ENCODE data around the gene ARHGAP6. TPM values are rescaled to one million over a fixed set of nuclear protein-coding genes. Genes with fewer than 3 reads are reported as not detected.

ARHGAP6 gene
- total RNA-seq, 1 donor from 2014 or later = 1.2 TPM

DNA sequence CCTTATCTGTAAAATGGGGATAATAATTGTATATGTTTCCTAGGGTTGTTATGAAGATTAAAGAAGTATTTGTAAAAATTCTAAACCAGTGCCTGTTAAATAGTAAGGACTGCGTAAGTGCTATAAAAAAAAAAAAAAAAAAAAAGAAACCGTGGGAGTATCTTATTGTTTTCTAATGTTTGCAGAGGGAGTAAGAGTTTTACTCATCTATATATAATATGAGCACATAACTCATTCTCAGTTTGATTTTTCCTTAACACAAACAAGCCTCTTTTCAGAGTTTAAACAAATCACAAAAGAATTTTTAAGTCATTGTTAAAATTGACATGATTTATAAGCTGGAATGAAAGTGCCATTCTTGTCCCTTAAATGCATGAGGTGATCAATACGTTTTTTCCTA, 267.6 kb downstream of the ARHGAP6 start:
- Histone ChIP-seq H3K79me2 (ENCODE audit: low read depth) (no peaks in the 10 kb centered on the region), H2AFZ (replicated peaks) (no peak overlapping the region), H3F3A (ENCODE audit: low read depth) (no peaks in the 10 kb centered on the region), H4K20me1 (ENCODE audit: low read depth) (no peaks in the 10 kb centered on the region), H3K9me3 (ENCODE audit: low read depth) (no peaks in the 10 kb centered on the region), H3K4me2 (no peak overlapping the region), H3K4me3 (no peak overlapping the region), H3K27ac (no peak overlapping the region), H3K27me3 (no peaks in the 10 kb centered on the region), H3K4me1 (no peaks in the 10 kb centered on the region), H3K36me3 (no peaks in the 10 kb centered on the region), H3K9ac (no peak overlapping the region)
- TF ChIP-seq EZH2phosphoT487 (IDR thresholded peaks at IDR 0.05) = no peak
- TF ChIP-seq, protein P1, sequence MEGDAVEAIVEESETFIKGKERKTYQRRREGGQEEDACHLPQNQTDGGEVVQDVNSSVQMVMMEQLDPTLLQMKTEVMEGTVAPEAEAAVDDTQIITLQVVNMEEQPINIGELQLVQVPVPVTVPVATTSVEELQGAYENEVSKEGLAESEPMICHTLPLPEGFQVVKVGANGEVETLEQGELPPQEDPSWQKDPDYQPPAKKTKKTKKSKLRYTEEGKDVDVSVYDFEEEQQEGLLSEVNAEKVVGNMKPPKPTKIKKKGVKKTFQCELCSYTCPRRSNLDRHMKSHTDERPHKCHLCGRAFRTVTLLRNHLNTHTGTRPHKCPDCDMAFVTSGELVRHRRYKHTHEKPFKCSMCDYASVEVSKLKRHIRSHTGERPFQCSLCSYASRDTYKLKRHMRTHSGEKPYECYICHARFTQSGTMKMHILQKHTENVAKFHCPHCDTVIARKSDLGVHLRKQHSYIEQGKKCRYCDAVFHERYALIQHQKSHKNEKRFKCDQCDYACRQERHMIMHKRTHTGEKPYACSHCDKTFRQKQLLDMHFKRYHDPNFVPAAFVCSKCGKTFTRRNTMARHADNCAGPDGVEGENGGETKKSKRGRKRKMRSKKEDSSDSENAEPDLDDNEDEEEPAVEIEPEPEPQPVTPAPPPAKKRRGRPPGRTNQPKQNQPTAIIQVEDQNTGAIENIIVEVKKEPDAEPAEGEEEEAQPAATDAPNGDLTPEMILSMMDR (IDR thresholded peaks at IDR 0.05) = no peak
- no peak for TF ChIP-seq EZH2 (IDR thresholded peaks at IDR 0.05)
- Mint-ChIP-seq H3K4me1 (no peaks in the 10 kb centered on the region), H3K36me3 (no peaks in the 10 kb centered on the region), H3K27ac (no peak overlapping the region), H3K9me3 (no peaks in the 10 kb centered on the region), H3K4me3 (no peak overlapping the region), H3K27me3 (ENCODE audit: insufficient read depth, low read depth) (no peaks in the 10 kb centered on the region)
- no peak for DNase-seq (ENCODE audit: low spot score)

DNA sequence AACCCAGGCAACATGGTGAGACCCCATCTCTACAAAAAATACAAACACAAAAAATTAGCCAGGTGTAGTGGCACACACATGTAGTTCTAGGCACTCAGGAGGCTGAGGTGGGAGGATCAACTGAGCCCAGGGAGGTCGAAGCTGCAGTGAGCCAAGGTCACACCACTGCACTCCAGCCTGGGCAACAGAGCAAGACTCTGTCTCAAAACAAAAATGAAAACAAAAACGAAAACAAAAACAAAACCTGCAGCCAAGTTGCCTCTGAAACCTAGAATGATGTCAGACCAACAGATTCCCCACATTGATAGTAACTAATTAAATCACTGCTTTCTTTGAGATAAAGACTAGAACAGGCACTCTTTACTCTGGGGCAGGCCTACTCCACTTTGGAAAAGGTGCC, 268.0 kb downstream of the ARHGAP6 start:
- no peaks in the 10 kb centered on the region for H3K4me1 Mint-ChIP-seq
- H3K27me3 Mint-ChIP-seq (ENCODE audit: insufficient read depth, low read depth) = no peaks in the 10 kb centered on the region
- H3K4me1 ChIP-seq = no peaks in the 10 kb centered on the region
- no peaks in the 10 kb centered on the region for H3K27me3 ChIP-seq
- H3K36me3 ChIP-seq = no peaks in the 10 kb centered on the region
- no peaks in the 10 kb centered on the region for H3K79me2 ChIP-seq (ENCODE audit: low read depth)
- no peak overlapping the region for H3K4me3 ChIP-seq
- H3K4me3 Mint-ChIP-seq = no peak overlapping the region
- H3K9me3 Mint-ChIP-seq = no peaks in the 10 kb centered on the region
- no peaks in the 10 kb centered on the region for H4K20me1 ChIP-seq (ENCODE audit: low read depth)
- H3K36me3 Mint-ChIP-seq = no peaks in the 10 kb centered on the region
- no peaks in the 10 kb centered on the region for H3K9me3 ChIP-seq (ENCODE audit: low read depth)
- no peaks in the 10 kb centered on the region for H3F3A ChIP-seq (ENCODE audit: low read depth)
- no peak for DNase-seq (ENCODE audit: low spot score)
- TF ChIP-seq EZH2phosphoT487 (IDR thresholded peaks at IDR 0.05) (no peak), EZH2 (IDR thresholded peaks at IDR 0.05) (no peak)
- TF ChIP-seq, protein P1 (IDR thresholded peaks at IDR 0.05) = no peak
- H3K4me2 ChIP-seq = no peak overlapping the region
- no peak overlapping the region for H2AFZ ChIP-seq (replicated peaks)
- H3K27ac Mint-ChIP-seq = no peak overlapping the region
- H3K9ac ChIP-seq = no peak overlapping the region
- H3K27ac ChIP-seq = no peak overlapping the region

DNA sequence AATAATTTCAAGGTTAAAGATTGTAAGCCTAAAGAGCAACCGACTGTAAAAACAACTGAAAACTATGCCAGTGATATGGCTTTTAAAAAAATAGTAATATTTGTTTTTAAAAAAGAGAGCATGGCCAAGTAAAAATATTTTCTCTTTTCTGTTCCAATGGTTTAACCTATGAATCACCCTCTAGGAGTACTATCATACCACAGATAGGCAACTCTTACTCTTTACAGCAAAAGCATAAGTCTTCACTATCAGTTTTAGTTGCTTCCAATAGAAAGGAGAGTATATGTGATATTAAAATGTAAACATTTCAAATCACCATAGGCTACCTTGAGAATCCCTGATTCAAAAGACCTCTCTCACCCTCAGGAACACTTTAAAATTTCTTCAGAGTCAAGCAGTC, 269.9 kb downstream of the ARHGAP6 start:
- H3K36me3 Mint-ChIP-seq = no peaks in the 10 kb centered on the region

More for the DNA sequence above, 269.9 kb downstream of the ARHGAP6 start:
- Mint-ChIP-seq H3K4me3 (no peak overlapping the region), H3K4me1 (no peaks in the 10 kb centered on the region), H3K27ac (no peak overlapping the region), H3K9me3 (no peaks in the 10 kb centered on the region), H3K27me3 (ENCODE audit: insufficient read depth, low read depth) (no peaks in the 10 kb centered on the region)
- H3K9me3 ChIP-seq (ENCODE audit: low read depth) = no peaks in the 10 kb centered on the region
- no peaks in the 10 kb centered on the region for H3K27me3 ChIP-seq
- no peaks in the 10 kb centered on the region for H3K36me3 ChIP-seq
- H3K27ac ChIP-seq = no peak overlapping the region
- H3K4me3 ChIP-seq = no peak overlapping the region
- TF ChIP-seq, protein P1 (IDR thresholded peaks at IDR 0.05) = no peak
- TF ChIP-seq EZH2 (IDR thresholded peaks at IDR 0.05) (no peak), EZH2phosphoT487 (IDR thresholded peaks at IDR 0.05) (no peak)
- no peak overlapping the region for H2AFZ ChIP-seq (replicated peaks)
- no peak overlapping the region for H3K9ac ChIP-seq
- no peaks in the 10 kb centered on the region for H3K4me1 ChIP-seq
- no peak for DNase-seq (ENCODE audit: low spot score)
- no peaks in the 10 kb centered on the region for H3F3A ChIP-seq (ENCODE audit: low read depth)
- no peaks in the 10 kb centered on the region for H4K20me1 ChIP-seq (ENCODE audit: low read depth)
- H3K79me2 ChIP-seq (ENCODE audit: low read depth) = no peaks in the 10 kb centered on the region
- no peak overlapping the region for H3K4me2 ChIP-seq

Measured in neural progenitor cell (in vitro differentiated cells).